ENCODE data around the gene NAPA.

GRCh38 chr19:47493378-47494210 is 21.3 kb downstream of the NAPA start:
- no peak for TF ChIP-seq CTCF (IDR thresholded peaks at IDR 0.05)
- TF ChIP-seq POLR2A (IDR thresholded peaks at IDR 0.05), result no peak
